Endothelial cell of umbilical vein (primary cell): ENCODE results near the gene QSER1. TPM values are rescaled to one million over a fixed set of nuclear protein-coding genes. Genes with fewer than 3 reads are reported as not detected.

Source experiments
- BruUV-seq: library from RNA; stranded (reverse); fragments of 400-500 nt; replicated peaks from 2 replicates; lab custom pipeline; 2021; lab: Mats Ljungman, UMichigan
- CTCF ChIA-PET: fragments of 300-600, 350-600 bp; sonication (Branson Sonifier 250); formaldehyde crosslinking; loops from one replicate; lab custom pipeline; 2021; ENCODE audit warnings: antibody characterized with exemption, inconsistent platforms; lab: Charles Lee
- POLR2A ChIA-PET: fragments of 300-600, 350-600 bp; sonication (Branson Sonifier 250); formaldehyde crosslinking; loops from one replicate; lab custom pipeline; 2021; ENCODE audit warnings: antibody characterized with exemption, inconsistent platforms; lab: Charles Lee
- DNase-seq: peaks from one replicate; pipeline ENCODE4 v3.0.0-alpha.2; 2011; ENCODE audit warnings: low read depth, low spot score
- FAIRE-seq: peaks from 2 replicates; lab custom pipeline; 2011; peaks lifted over from hg19 to GRCh38; lab: Jason Lieb, UNC
- H2AFZ ChIP-seq: 2 replicates; pipeline ENCODE4 v1.6.0; 2012; ENCODE audit warnings: low read depth, low read length, control low read depth, inconsistent platforms
- H3K27ac ChIP-seq: 2 replicates; pipeline ENCODE4 v1.5.1; 2011; ENCODE audit warnings: low read depth, mild to moderate bottlenecking, control low read depth, low read length, moderate library complexity; ENCODE audit not compliant: insufficient read depth
- H3K27me3 ChIP-seq, 2 experiments: 2 replicates each; pipeline versions ENCODE4 v1.6.0 to v1.6.1; 2011; ENCODE audit warnings: low read length in 2 of 2, mixed read lengths in 1 of 2; ENCODE audit not compliant: control insufficient read depth in 2 of 2, insufficient read depth in 2 of 2
- H3K36me3 ChIP-seq, 2 experiments: 2 replicates in 1 of 2; 3 replicates in 1 of 2; pipeline ENCODE4 v1.5.1; 2011; ENCODE audit warnings: low read length in 2 of 2, mild to moderate bottlenecking in 1 of 2, moderate library complexity in 1 of 2; ENCODE audit not compliant: control insufficient read depth in 2 of 2, insufficient read depth in 2 of 2; ENCODE audit errors: extremely low read depth in 1 of 2
- H3K4me1 ChIP-seq: 3 replicates; pipeline ENCODE4 v1.5.1; 2011; ENCODE audit warnings: mild to moderate bottlenecking, low read length; ENCODE audit not compliant: control insufficient read depth, insufficient read depth; ENCODE audit errors: extremely low read depth
- H3K4me2 ChIP-seq: 2 replicates; pipeline ENCODE4 v1.6.1; 2011; ENCODE audit warnings: low read length, control low read depth, mixed read lengths; ENCODE audit not compliant: insufficient read depth
- H3K4me3 ChIP-seq, 3 experiments: fragments of 200-600 bp in 1 of 3; sonication (generic), shearing (Covaris generic) in 1 of 3; replicated peaks in 1 of 3; 2 replicates each; pipeline ENCODE4 v1.5.1; 2011 to 2016; ENCODE audit warnings: control low read depth in 3 of 3, low read length in 3 of 3, mild to moderate bottlenecking in 2 of 3, inconsistent platforms in 1 of 3, low read depth in 1 of 3, moderate library complexity in 1 of 3; ENCODE audit not compliant: insufficient read depth in 1 of 3
- H3K79me2 ChIP-seq: 2 replicates; pipeline ENCODE4 v1.6.0; 2012; ENCODE audit warnings: low read length, inconsistent platforms; ENCODE audit not compliant: control insufficient read depth, insufficient read depth
- H3K9ac ChIP-seq: replicated peaks from 2 replicates; pipeline ENCODE3; 2011; ENCODE audit warnings: low read length, control low read depth; ENCODE audit not compliant: insufficient read depth; ENCODE audit errors: extremely low read depth
- H3K9me1 ChIP-seq: replicated peaks from 3 replicates; pipeline ENCODE4 v1.6.0; 2011; ENCODE audit warnings: mild to moderate bottlenecking, low read length; ENCODE audit not compliant: control insufficient read depth, insufficient read depth; ENCODE audit errors: extremely low read depth
- H3K9me3 ChIP-seq: replicated peaks from 2 replicates; pipeline ENCODE4 v1.5.1; 2012; ENCODE audit warnings: low read length, inconsistent platforms; ENCODE audit not compliant: control insufficient read depth, insufficient read depth
- H4K20me1 ChIP-seq: replicated peaks from 2 replicates; pipeline ENCODE3; 2011; ENCODE audit warnings: mild to moderate bottlenecking, low read length; ENCODE audit not compliant: control insufficient read depth, insufficient read depth; ENCODE audit errors: extremely low read depth
- CTCF ChIP-seq, 2 donors: IDR thresholded peaks; 1 replicate in 1 of 2; 2 replicates in 1 of 2; pipeline ENCODE4 v1.5.1; 2011; ENCODE audit warnings: low read length in 2 of 2, mild to moderate bottlenecking in 2 of 2, moderate library complexity in 2 of 2, control low read depth in 1 of 2, inconsistent platforms in 1 of 2, low read depth in 1 of 2; ENCODE audit not compliant: insufficient read depth in 1 of 2; ENCODE audit errors: extremely low read depth in 1 of 2
- EZH2 ChIP-seq: IDR thresholded peaks from 2 replicates; pipeline ENCODE4 v1.6.1; 2012; ENCODE audit warnings: borderline replicate concordance, low read depth, mild to moderate bottlenecking, moderate library complexity, low read length, inconsistent platforms; ENCODE audit not compliant: severe bottlenecking
- FOS ChIP-seq: IDR thresholded peaks from 2 replicates; pipeline ENCODE4 v1.6.1; 2011; ENCODE audit warnings: mild to moderate bottlenecking, low read length, moderate library complexity, borderline replicate concordance; ENCODE audit not compliant: insufficient read depth
- GATA2 ChIP-seq: IDR thresholded peaks from 2 replicates; pipeline ENCODE4 v1.7.0; 2011; ENCODE audit warnings: low read depth, mild to moderate bottlenecking, moderate library complexity, mixed read lengths, low read length; ENCODE audit not compliant: insufficient read length, insufficient read depth
- JUN ChIP-seq: IDR thresholded peaks from 2 replicates; pipeline ENCODE4 v1.6.1; 2011; ENCODE audit warnings: borderline replicate concordance, low read depth; ENCODE audit not compliant: insufficient read length, insufficient read depth
- MAX ChIP-seq: IDR thresholded peaks from 2 replicates; pipeline ENCODE4 v1.6.1; 2011; ENCODE audit not compliant: insufficient read depth, insufficient read length
- MYC ChIP-seq: IDR thresholded peaks from one replicate; pipeline ENCODE4 v1.6.1; 2011; ENCODE audit warnings: mild to moderate bottlenecking, low read depth, low read length
- POLR2A ChIP-seq: IDR thresholded peaks from 2 replicates; pipeline ENCODE4 v1.6.1; 2012; ENCODE audit warnings: low read depth, mild to moderate bottlenecking, control low read depth, low read length
- POLR2AphosphoS5 ChIP-seq: IDR thresholded peaks from 2 replicates; pipeline ENCODE4 v1.6.1; 2012; ENCODE audit warnings: low read depth, mild to moderate bottlenecking, control low read depth, low read length, moderate library complexity; ENCODE audit not compliant: insufficient read depth
- dilution Hi-C: fragments of 300-500 bp; cut with MboI; formaldehyde crosslinking; loops from one replicate; pipeline ENCODE4 v1.15.0; 2019; ENCODE audit warnings: low sequenced_read_pairs; ENCODE audit not compliant: extremely low pct_ligation_motif_present
- intact Hi-C: fragments of 100-400 bp; cut with micrococcal nuclease; formaldehyde crosslinking; loops from one replicate; pipeline ENCODE4 v1.10.0; 2022
- polyA plus RNA-seq, 4 experiments: library from polyadenylated mRNA; depleted of rRNA in 3 of 4; stranded (reverse) in 3 of 4; unstranded in 1 of 4; fragments of >200 nt; gene quantifications; 2 replicates each; pipeline versions ENCODE4 v1.2.1 to v1.2.3, GENCODE V29; 2011 to 2012; ENCODE audit warnings: missing spikeins in 1 of 4
- total RNA-seq: library from RNA; stranded (reverse); gene quantifications from 2 replicates; pipeline ENCODE4 v1.2.3, GENCODE V29; 2021

Gene QSER1
- total and polyA plus RNA-seq, 2 donors (not counting 3 experiments of a cell fraction or from before 2014, with no cell fraction given), result 5.5 to 36.6 TPM

DNA sequence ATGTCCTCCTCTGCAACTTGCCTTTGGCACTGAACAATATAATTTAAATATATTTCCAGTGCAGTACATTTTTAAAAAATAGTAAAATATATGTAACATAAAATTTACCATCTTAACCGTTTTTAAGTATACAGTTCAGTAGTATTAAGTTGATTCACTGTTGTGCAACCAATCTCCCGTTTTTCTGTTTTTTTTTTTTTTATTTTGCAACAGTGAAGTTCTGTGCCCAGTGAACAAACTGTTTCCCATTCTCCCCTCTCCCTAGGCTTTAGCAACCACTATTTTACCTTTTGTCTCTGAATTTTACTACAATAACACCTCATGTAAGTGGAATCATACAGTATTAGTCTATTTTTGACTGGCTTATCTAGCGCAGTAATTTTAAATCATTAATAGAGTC lies 49.1 kb upstream of the QSER1 start:
- no TSS peak for BruUV-seq
- H3K27ac ChIP-seq, result no peak overlapping the region
- TF ChIP-seq GATA2 (no peak), POLR2AphosphoS5 (no peak), POLR2A (no peak), CTCF (IDR thresholded peaks at IDR 0.05; ENCODE audit: extremely low read depth in 1 of 2, insufficient read depth in 1 of 2, low read depth in 1 of 2, low read length in 2 of 2) (no peak), FOS (no peak)
- H3K4me1 ChIP-seq, result no peaks in the 10 kb centered on the region
- no peaks in the 10 kb centered on the region for H3K27me3 ChIP-seq
- H2AFZ ChIP-seq, result no peak overlapping the region
- dilution Hi-C loops (no loop called here), intact Hi-C loops (no loop called here)
- no peak overlapping the region for H3K4me3 ChIP-seq
- CTCF ChIA-PET, result no interaction called here
- no peaks in the 10 kb centered on the region for H3K36me3 ChIP-seq
- H3K4me2 ChIP-seq, result no peak overlapping the region
- H4K20me1 ChIP-seq, result no peaks in the 10 kb centered on the region
- no peak overlapping the region for H3K9ac ChIP-seq
- H3K79me2 ChIP-seq, result no peaks in the 10 kb centered on the region
- no peaks in the 10 kb centered on the region for H3K9me1 ChIP-seq
- no peaks in the 10 kb centered on the region for H3K9me3 ChIP-seq
- POLR2A ChIA-PET, result no interaction called here
- DNase-seq (no peak), FAIRE-seq (no peak)

DNA sequence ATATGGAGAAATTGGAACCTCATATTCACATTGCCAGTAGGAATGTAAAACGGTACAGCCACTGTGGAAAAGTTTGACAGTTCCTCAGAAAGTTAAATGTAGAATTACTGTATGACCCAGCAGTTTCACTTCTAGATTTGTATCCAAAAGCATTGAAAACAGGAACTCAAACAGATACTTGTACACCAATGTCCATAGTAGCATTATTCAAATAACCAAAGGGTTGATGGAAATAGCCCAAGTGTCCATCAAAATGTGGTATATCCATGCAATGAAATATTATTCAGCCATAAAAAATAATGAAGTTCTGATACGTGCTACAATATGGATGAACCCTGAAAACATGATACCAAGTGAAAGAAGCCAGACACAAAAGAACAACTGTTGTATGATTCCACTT lies 45.1 kb upstream of the QSER1 start:
- DNase-seq (no peak), FAIRE-seq (no peak)
- intact Hi-C loops, result no loop called here
- peaks cover 2 to 3% of the 10 kb centered on the region in 2 experiments for H3K27me3 ChIP-seq
- ChIA-PET POLR2A (no interaction called here), CTCF (no interaction called here)
- no peaks in the 10 kb centered on the region for H3K36me3 ChIP-seq
- H3K9me3 ChIP-seq, result no peaks in the 10 kb centered on the region
- no peaks in the 10 kb centered on the region for H3K79me2 ChIP-seq
- H3K4me1 ChIP-seq, result no peaks in the 10 kb centered on the region
- dilution Hi-C loops, result no loop called here
- TF ChIP-seq EZH2, result no peak
- TF ChIP-seq POLR2A, result no peak
- TF ChIP-seq FOS, result no peak
- no peak for TF ChIP-seq JUN
- TF ChIP-seq MYC, result no peak
- no peak for TF ChIP-seq CTCF (IDR thresholded peaks at IDR 0.05; ENCODE audit: extremely low read depth in 1 of 2, insufficient read depth in 1 of 2, low read depth in 1 of 2, low read length in 2 of 2)
- no peak for TF ChIP-seq POLR2AphosphoS5
- no peak for TF ChIP-seq GATA2
- no peak for TF ChIP-seq MAX
- H4K20me1 ChIP-seq, result no peaks in the 10 kb centered on the region
- no peak overlapping the region for H3K9ac ChIP-seq
- no peaks in the 10 kb centered on the region for H3K9me1 ChIP-seq
- no peak overlapping the region for H3K4me2 ChIP-seq
- H2AFZ ChIP-seq, result no peak overlapping the region
- no peak overlapping the region for H3K4me3 ChIP-seq
- BruUV-seq, result no TSS peak
- no peak overlapping the region for H3K27ac ChIP-seq
